DMS153 treated with DMSO at 0.1 percent for 48 hours (cell line): ENCODE data around the gene MYO7B.

Experiments
- DNase-seq: peaks from one replicate; lab custom pipeline; 2025; ENCODE audit not compliant: unreplicated experiment; lab: John Stamatoyannopoulos, UW

MYO7B gene

DNA sequence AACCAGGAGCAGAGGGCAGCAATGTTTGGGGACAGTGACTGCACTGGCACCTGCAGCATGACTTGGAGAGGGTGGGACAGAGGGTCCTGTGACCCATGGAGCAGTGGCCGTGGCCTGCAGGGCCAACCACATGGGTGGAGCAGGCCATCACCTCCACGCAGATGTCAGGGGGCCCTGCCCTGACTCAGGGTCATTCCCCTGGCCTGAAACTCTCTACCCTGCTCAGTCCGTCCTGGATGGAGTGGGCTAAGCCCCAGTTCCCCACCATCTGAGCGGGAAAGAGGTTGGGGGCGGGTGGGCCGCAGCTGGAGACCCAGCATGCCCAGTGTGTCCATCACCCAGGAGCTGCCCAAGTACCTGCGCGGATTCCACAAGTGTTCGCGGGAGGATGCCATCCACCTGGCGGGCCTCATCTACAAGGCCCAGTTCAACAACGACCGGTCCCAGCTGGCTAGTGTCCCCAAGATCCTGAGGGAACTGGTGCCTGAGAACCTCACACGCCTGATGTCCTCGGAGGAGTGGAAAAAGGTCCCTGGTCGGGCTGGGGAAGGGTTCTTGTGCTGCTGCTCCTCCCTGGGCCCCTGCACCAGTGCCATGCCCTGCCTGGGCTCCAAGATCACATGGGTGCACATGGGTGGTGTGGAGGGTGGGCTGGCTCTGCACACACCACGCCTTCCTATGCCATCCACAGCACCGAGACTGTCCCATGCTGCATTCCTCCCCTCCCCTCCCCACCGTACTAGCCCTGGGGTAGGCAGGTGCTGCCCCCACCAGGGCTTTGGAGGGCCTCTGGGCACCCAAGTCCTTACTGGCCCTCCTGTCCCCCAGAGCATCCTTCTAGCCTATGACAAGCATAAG, 100.1 kb downstream of the MYO7B start:
- no peak for DNase-seq

GRCh38 chr2:127636248-127637235, 101.1 kb downstream of the MYO7B start:
- no peak for DNase-seq

DNA sequence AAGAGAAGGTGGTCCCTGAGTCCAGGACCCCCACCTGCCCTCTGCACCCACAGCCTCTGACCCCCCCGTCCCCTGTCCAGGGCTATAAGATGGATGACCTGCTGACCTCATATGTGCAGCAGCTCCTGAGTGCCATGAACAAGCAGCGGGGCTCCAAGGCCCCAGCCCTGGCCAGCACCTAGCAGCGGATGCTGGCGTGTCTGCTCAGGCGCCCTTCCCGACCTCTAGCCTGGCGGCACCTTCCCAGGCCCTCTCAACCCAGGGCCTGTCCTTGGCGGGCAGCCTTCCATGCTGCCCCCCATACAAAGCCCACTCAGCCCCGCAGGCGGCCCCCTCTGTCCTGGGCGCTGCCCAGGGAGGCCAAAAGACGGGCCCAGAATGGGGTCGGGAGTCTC, 101.8 kb downstream of the MYO7B start:
- DNase-seq = no peak

GRCh38 chr2:127637725-127638252, 102.3 kb downstream of the MYO7B start:
- DNase-seq = no peak

DNA sequence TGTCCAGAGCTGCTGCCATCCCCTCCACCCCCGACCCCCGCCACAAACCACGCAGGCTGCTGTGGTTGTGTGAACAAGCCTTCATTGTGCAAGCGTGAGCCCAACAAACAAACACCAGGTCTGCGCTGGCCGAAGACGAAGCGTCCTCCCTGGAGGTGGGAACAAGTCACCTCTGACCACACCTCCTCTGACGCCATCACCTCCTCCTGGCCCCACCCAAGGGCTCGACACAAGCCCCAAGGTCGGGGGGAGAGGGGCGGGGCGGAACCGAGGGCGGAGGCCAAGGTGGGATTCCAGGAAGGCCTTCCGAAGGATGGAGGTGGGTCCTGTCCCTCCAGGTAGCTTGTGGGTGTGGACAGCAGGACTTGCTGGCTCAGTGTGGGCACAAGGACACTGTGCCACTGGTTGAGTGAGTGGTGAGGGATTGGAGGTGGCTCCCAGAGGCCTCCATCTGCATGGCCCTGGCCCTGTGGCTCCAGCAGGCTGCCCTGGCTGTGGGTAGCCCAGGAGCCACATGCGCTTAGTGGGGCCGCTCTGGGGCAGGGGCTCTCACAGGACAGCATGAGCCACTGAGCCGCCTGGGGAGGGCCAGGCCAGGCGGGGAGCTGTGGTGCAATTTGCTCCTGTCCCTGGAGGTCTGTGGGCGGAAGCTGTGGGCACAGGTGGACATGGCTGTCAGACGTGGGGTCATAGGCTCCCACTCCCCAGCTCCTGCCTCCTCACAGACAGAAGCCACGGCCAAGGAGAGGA, 103.1 kb downstream of the MYO7B start:
- no peak for DNase-seq

- DNase-seq = no peak
Observed at GRCh38 chr2:127639111-127639474, 103.6 kb downstream of the MYO7B start.

- DNase-seq = no peak
Observed at GRCh38 chr2:127640082-127641072, 104.9 kb downstream of the MYO7B start.

GRCh38 chr2:127641133-127641532, 105.7 kb downstream of the MYO7B start:
- no peak for DNase-seq

DNA sequence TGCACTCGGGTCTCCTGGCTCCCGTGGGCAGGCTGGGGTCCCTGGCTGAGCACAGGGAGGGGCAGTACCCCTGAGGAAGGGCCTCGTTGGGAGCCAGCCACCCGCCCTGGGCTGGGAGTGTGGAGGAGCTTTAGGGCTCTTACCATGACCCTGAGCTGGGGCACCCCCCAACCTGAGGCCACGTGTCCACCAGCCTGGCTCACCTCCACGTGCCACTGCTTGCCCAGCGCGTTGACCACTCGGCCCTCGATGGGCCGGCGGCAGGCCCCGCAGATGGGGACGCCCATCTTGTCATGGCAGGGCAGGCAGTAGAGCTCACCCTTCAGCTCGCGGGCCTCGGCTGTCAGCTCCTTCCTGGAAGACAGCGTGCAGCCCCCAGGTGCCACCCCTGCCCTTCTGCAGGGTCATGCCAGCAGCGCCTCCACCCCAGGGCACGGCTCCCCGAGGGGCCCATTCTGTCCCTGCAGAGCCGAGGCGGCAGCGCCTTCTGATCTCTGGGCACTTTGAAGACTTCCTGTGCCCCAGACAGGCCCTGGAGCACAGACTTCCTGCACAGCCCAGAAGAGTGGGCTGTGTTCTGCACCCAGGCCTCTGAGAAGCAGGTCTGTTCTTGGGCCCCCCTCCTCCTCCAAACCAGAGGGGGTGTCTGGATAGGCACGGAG, 106.5 kb downstream of the MYO7B start:
- no peak for DNase-seq

DNA sequence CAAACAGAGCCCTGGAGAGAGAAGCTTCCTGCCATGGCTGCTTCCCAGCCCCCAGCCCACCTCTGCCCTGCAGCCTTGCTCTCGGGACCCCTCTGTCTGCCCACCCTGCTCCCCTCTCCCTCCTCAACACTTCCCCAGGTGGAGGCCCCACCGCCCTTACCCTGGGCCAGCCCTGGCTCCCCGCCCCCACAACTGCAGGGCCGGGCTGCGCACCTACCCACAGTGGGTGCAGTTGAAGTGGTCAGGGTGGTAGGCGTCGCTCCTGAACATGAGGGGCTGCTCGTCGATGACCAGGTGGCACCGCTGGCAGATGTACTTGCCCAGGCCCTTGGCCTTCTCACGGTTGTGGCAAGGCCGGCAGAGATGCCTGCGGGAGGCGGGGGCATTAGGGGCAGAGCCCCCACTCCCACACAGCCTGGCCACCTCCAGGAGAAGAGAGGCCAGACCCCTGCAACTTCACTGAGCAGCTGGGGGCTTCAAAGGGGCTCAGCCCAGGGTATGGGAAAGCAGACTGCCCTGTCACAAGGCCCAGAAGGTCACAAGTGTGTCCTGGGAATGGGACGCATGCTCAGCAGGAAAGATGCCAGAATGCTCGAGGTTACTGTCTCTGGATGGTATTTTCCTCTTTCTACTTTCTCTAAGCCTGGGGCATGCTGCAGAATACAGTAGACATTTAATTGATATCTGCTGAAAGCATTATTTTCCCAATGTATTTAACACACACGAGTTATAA, 107.4 kb downstream of the MYO7B start:
- DNase-seq = no peak

DNA sequence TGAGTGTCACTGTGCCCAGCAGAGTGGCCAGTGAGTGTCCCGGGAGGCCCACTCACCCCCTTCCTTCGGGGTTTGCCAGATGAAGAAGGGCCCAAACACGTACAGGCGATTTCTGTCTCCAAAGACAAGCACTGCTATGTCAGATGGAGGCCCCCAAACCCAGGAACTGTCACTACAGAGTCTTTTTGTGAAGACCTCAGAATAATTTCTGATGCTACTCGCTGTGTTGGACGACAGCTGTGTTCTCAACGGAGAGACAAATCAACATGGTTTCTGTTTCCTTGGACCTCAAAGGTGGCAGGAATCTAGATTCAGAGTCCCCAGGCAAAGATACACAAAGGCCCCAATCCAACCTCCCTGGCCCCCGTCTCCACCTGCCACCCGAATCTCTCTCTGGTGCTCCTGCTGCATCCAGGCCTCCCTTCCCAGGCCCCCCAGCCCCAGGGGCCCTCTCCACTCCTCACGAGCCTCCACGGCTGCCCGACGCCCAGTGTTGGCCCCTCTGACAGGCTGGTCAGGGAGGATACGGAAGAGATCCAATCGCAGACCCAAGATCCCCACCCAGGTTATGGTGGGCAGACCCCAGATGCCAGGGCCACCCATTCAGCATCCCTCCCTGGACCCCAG, 108.1 kb downstream of the MYO7B start:
- no peak for DNase-seq

DNA sequence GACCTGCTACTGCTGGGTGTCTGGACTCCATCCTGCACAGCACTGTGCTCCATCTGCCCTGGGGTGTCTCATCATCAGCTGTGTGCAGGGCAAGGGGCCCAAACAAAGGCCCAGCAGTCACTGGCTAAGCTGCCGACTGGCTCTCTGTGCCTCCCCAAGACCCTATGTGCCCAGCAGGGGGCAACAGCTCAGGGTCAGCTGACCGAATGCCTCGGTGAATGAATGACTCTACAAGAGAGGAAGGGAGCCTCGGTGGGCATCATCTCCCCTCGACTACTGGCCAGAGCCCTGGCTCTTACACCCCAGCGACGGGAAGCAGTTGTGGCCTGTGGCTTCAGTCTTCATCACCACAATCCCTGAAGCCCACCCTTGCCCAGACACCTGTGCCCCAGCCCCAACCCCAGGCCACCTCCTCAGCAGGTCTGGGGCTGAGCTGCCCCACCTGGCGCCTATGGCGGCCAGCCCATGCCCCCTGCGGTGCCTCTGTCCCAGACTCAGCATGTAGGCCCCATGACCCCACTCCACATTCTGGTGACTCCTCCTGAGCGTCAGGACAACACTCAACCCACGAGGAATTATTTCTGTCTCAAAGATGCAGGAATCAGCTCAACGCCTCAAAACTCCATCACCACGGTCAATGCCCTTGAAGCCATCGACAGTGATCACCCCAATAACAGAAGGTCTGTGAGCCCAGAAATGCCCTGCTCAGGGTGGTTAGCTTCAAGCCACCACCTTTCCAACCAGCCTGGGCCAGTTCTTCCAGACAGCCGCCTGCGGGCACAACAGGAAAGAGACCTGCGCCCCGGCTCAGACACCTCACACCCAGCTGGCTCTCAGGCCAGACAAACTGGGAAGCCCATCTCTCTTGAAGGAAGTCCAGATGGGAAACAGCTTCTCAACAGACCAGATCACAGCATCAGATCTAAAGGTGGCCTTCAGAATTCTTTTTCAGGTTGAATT, 108.9 kb downstream of the MYO7B start:
- no peak for DNase-seq

GRCh38 chr2:127645026-127645394, 109.5 kb downstream of the MYO7B start:
- DNase-seq = no peak

GRCh38 chr2:127645395-127646291, 110.2 kb downstream of the MYO7B start, which contains the start of gene GPR17:
TSS of gene GPR17 (plus strand) at chr2:127646153. CDS start at chr2:127650736, 4,583 bp downstream.
- DNase-seq = no peak

DNA sequence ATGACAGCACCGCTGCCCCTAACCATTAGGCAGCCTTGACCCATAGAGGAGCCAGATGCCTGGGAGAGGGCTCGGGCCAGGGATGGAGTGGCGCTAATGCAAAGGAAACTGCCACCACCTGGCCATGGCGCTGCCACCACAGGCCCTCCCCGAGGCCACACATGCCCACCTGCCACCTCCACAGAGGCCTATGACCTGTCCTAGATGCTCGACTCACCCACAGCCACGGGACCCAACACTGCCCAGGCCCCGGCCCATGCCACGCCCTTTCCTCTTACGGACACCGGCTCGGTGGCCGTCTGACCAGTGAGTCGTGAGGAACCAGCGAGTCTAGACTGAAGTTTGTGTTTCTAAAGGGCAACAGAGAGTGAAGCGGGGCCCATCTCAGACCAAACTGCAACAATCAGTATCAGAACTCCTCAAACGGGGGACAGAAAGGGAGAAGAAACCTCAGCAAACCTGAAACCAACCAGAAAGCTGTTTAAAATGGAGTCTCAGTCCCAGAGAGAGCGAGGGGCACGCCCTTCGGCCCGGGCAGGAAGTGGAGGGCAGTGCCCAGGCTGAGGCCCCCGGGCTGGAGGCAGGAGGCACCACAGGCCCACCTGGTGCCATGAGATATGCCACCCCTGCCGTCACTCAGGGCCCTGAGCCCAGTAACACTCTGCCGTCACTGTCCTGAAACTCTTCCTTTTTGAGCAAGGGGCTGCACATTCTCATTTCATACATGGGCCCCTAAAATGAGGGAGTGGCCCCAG, 111.2 kb downstream of the MYO7B start:
- no peak for DNase-seq
